Duodenal mucosa (tissue), 2 donors: ENCODE measurements around the gene ARFGEF3.

ENCODE experiments used
- H3K27ac ChIP-seq: one replicate; pipeline ENCODE4 v1.7.0; 2013; ENCODE audit warnings: low read depth, low read length
- H3K27me3 ChIP-seq, 2 donors: one replicate each; pipeline ENCODE4 v1.7.0; 2013; ENCODE audit warnings: low read length in 2 of 2, control low read depth in 1 of 2; ENCODE audit not compliant: insufficient read depth in 2 of 2, control insufficient read depth in 1 of 2
- H3K36me3 ChIP-seq, 2 donors: one replicate each; pipeline ENCODE4 v1.7.0; 2013; ENCODE audit warnings: low read length in 2 of 2, control low read depth in 1 of 2; ENCODE audit not compliant: insufficient read depth in 2 of 2, control insufficient read depth in 1 of 2
- H3K4me1 ChIP-seq, 2 donors: one replicate each; pipeline ENCODE4 v1.7.0; 2013; ENCODE audit warnings: low read length in 2 of 2, control low read depth in 1 of 2; ENCODE audit not compliant: insufficient read depth in 2 of 2, control insufficient read depth in 1 of 2
- H3K4me3 ChIP-seq, 2 donors: one replicate each; pipeline ENCODE4 v1.7.0; 2013; ENCODE audit warnings: low read length in 2 of 2, low read depth in 1 of 2
- H3K9ac ChIP-seq, 2 donors: one replicate each; pipeline ENCODE4 v1.7.0; 2013; ENCODE audit warnings: low read length in 2 of 2, low read depth in 1 of 2
- H3K9me3 ChIP-seq, 2 donors: one replicate each; pipeline ENCODE4 v1.7.0; 2013; ENCODE audit warnings: low read length in 2 of 2, control low read depth in 1 of 2; ENCODE audit not compliant: control insufficient read depth in 1 of 2

Gene ARFGEF3

GRCh38 chr6:138383776-138384175 is 222.0 kb downstream of the ARFGEF3 start:
- H3K4me3 ChIP-seq = no peak overlapping the region
- H3K36me3 ChIP-seq = no peaks in the 10 kb centered on the region
- no peak overlapping the region for H3K9ac ChIP-seq
- H3K27me3 ChIP-seq = no peaks in the 10 kb centered on the region
- H3K9me3 ChIP-seq = no peaks in the 10 kb centered on the region
- no peaks in the 10 kb centered on the region for H3K4me1 ChIP-seq
- no peak overlapping the region for H3K27ac ChIP-seq

- Histone ChIP-seq H3K4me3 (no peak overlapping the region), H3K36me3 (no peaks in the 10 kb centered on the region), H3K9me3 (no peaks in the 10 kb centered on the region), H3K4me1 (no peaks in the 10 kb centered on the region), H3K27me3 (no peaks in the 10 kb centered on the region), H3K9ac (no peak overlapping the region), H3K27ac (no peak overlapping the region)
Observed at GRCh38 chr6:138386897-138387296, 225.2 kb downstream of the ARFGEF3 start.

DNA sequence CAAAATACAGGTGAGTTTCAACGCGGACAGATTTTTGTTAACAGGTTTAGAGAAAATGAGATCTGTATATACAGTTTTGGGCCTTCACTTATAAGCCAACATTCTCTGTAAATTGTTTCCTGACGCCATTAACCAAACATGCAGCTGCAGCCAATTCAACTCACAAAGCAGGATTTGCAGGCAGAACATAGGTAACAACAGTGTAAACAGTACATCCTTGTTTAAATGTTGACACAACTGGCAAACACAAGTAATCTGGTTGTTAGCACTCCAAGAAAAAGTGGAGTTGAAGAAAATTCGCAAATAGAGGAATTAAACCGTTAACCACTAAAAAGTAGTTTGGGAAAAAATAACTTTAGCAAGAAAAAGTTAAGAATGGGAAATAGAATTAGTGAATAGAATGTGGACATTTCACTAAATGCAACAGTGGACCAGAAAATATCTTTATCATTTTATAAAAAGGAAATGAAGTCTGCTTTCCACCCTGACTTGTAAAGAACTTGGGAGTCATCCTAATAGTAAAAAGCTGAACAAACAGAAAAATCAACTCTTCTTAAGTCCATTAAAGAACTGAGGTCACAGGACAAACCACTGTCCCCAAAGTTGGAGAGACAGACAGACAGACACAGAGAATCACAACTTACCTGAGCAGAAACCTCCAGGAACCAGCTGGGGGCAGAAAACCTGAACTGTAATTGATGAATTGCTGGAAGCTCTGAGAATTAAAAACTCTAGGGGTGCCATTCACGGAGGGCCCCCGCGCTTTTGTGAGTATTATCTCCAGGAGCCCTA is 226.0 kb downstream of the ARFGEF3 start:
- H3K9me3 ChIP-seq = no peaks in the 10 kb centered on the region
- H3K4me1 ChIP-seq = no peaks in the 10 kb centered on the region
- H3K4me3 ChIP-seq = no peak overlapping the region
- H3K27ac ChIP-seq = no peak overlapping the region
- no peaks in the 10 kb centered on the region for H3K27me3 ChIP-seq
- no peak overlapping the region for H3K9ac ChIP-seq
- H3K36me3 ChIP-seq = no peaks in the 10 kb centered on the region

GRCh38 chr6:138389551-138389950 is 227.8 kb downstream of the ARFGEF3 start:
- no peak overlapping the region for H3K9ac ChIP-seq
- no peaks in the 10 kb centered on the region for H3K9me3 ChIP-seq
- no peaks in the 10 kb centered on the region for H3K36me3 ChIP-seq
- no peaks in the 10 kb centered on the region for H3K27me3 ChIP-seq
- H3K4me3 ChIP-seq = no peak overlapping the region
- H3K4me1 ChIP-seq = no peaks in the 10 kb centered on the region
- H3K27ac ChIP-seq = no peak overlapping the region
